Measurements from ENCODE around the gene FAM149A. TPM values are rescaled to one million over a fixed set of nuclear protein-coding genes. Genes with fewer than 3 reads are reported as not detected.

Gene FAM149A
- total RNA-seq, 1 experiment from 2014 or later = 8.9 TPM

DNA sequence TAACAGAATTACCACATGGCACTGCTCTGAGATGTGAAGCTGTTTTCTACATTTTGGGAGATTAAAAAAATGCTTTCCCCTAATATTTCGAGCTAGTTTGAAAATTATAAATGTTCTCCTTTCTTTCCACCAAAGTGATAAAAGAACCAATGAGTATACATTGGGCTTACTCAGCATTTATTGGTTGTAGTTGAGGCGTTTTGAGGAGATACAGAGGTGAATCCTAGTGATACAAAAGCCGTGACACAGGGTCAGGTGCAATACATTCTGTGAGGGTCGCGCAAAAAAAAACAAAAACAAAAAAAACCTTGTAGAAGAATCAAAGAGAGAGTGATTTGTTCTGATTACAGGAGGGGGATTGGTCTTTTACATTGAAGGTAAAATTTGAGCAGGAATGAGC is 54.5 kb downstream of the FAM149A start:
- no peak overlapping the region for H2AFZ ChIP-seq (ENCODE audit: low read depth, low read length, poor library complexity, severe bottlenecking)
- CTCF ChIA-PET = interaction anchor here (1.1 kb wide), 1 partner anchor 21 kb away, joined by 3 read pairs; no protein-coding TSS in a partner anchor

DNA sequence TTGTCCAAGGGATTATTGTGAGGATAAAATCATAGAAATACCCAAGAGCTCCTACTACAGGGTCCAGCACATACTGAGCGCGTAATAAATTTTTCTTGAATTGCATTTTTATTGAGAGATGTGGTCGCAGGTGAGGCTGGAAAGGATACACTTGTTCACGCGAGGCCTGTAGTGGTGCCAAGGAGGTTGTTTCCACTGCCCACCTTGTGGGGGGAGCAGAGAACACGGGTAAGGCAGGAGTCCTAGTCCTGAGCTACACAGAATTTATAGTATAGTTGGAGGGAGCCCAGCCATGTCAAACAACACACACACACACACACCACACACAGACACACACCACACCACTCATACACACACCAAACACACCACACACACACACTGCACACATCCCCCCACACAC is 55.1 kb downstream of the FAM149A start:
- Histone ChIP-seq H4K20me1 (ENCODE audit: insufficient read depth) (no peaks in the 10 kb centered on the region), H3K27me3 (ENCODE audit: insufficient read depth, low read length) (no peaks in the 10 kb centered on the region), H3K36me3 (ENCODE audit: control insufficient read depth in 1 of 2, insufficient read depth in 2 of 2, low read length in 2 of 2) (no peaks in the 10 kb centered on the region), H3K27ac (ENCODE audit: low read depth, low read length) (no peak overlapping the region), H3K9ac (ENCODE audit: low read length) (no peak overlapping the region), H3K4me1 (ENCODE audit: control insufficient read depth in 1 of 2, insufficient read depth in 2 of 2, low read length in 2 of 2) (no peaks in the 10 kb centered on the region), H3K9me2 (ENCODE audit: insufficient read depth) (no peaks in the 10 kb centered on the region), H3K79me2 (ENCODE audit: insufficient read depth, low read length) (no peaks in the 10 kb centered on the region), H3K9me3 (ENCODE audit: control insufficient read depth in 1 of 2, insufficient read depth in 1 of 2, low read depth in 1 of 2, low read length in 2 of 2) (no peaks in the 10 kb centered on the region), H3K4me3 (replicated peaks in 1 of 2; ENCODE audit: low read depth in 1 of 2, low read length in 2 of 2) (no peak overlapping the region), H3K4me2 (ENCODE audit: low read length) (no peak overlapping the region), H2AFZ (ENCODE audit: low read depth, low read length, poor library complexity, severe bottlenecking) (no peak overlapping the region)
- ChIA-PET RAD21 (ENCODE audit: low non-redundant PET in 1 of 2, low total read pairs in 2 of 2, uncharacterized antibody in 2 of 2, unreplicated experiment in 2 of 2) (no interaction called here), CTCF (no interaction called here), POLR2A (no interaction called here)
- no TSS peak for BruUV-seq (replicated peaks)
- DNase-seq (ENCODE audit: low read depth, low spot score) (no peak), ATAC-seq (no peak)
- TF ChIP-seq ELF1 (IDR thresholded peaks at IDR 0.05; ENCODE audit: borderline replicate concordance, low read depth) = no peak
- intact Hi-C loops (cut with micrococcal nuclease) = no loop called here

More for the DNA sequence above, 54.5 kb downstream of the FAM149A start:
- H3K27ac ChIP-seq (ENCODE audit: low read depth, low read length) = no peak overlapping the region
- H3K4me1 ChIP-seq (ENCODE audit: control insufficient read depth in 1 of 2, insufficient read depth in 2 of 2, low read length in 2 of 2) = no peaks in the 10 kb centered on the region
- no peak overlapping the region for H3K4me2 ChIP-seq (ENCODE audit: low read length)
- RAD21 ChIA-PET (ENCODE audit: low non-redundant PET in 1 of 2, low total read pairs in 2 of 2, uncharacterized antibody in 2 of 2, unreplicated experiment in 2 of 2) = no interaction called here
- intact Hi-C loops (cut with micrococcal nuclease) = no loop called here
- TF ChIP-seq SRF (IDR thresholded peaks at IDR 0.05; ENCODE audit: low read depth) = no peak
- no peak overlapping the region for H3K9ac ChIP-seq (ENCODE audit: low read length)
- H4K20me1 ChIP-seq (ENCODE audit: insufficient read depth) = no peaks in the 10 kb centered on the region
- H3K9me2 ChIP-seq (ENCODE audit: insufficient read depth) = no peaks in the 10 kb centered on the region
- no peak overlapping the region for H3K4me3 ChIP-seq (replicated peaks in 1 of 2; ENCODE audit: low read depth in 1 of 2, low read length in 2 of 2)
- no TSS peak for BruUV-seq (replicated peaks)
- DNase-seq (ENCODE audit: low read depth, low spot score) (no peak), ATAC-seq (no peak)
- H3K36me3 ChIP-seq (ENCODE audit: control insufficient read depth in 1 of 2, insufficient read depth in 2 of 2, low read length in 2 of 2) = no peaks in the 10 kb centered on the region
- H3K9me3 ChIP-seq (ENCODE audit: control insufficient read depth in 1 of 2, insufficient read depth in 1 of 2, low read depth in 1 of 2, low read length in 2 of 2) = no peaks in the 10 kb centered on the region
- POLR2A ChIA-PET = no interaction called here
- no peaks in the 10 kb centered on the region for H3K79me2 ChIP-seq (ENCODE audit: insufficient read depth, low read length)
- no peaks in the 10 kb centered on the region for H3K27me3 ChIP-seq (ENCODE audit: insufficient read depth, low read length)

GRCh38 chr4:186161138-186161537 is 56.6 kb downstream of the FAM149A start:
- H3K36me3 ChIP-seq (ENCODE audit: control insufficient read depth in 1 of 2, insufficient read depth in 2 of 2, low read length in 2 of 2) = no peaks in the 10 kb centered on the region
- ATAC-seq (no peak), DNase-seq (ENCODE audit: low read depth, low spot score) (no peak)
- H3K4me1 ChIP-seq (ENCODE audit: control insufficient read depth in 1 of 2, insufficient read depth in 2 of 2, low read length in 2 of 2) = no peaks in the 10 kb centered on the region
- H3K27me3 ChIP-seq (ENCODE audit: insufficient read depth, low read length) = no peaks in the 10 kb centered on the region
- H3K9ac ChIP-seq (ENCODE audit: low read length) = no peak overlapping the region
- BruUV-seq (replicated peaks) = no TSS peak
- no peaks in the 10 kb centered on the region for H4K20me1 ChIP-seq (ENCODE audit: insufficient read depth)
- H3K4me3 ChIP-seq (replicated peaks in 1 of 2; ENCODE audit: low read depth in 1 of 2, low read length in 2 of 2) = no peak overlapping the region
- H2AFZ ChIP-seq (ENCODE audit: low read depth, low read length, poor library complexity, severe bottlenecking) = no peak overlapping the region
- H3K9me3 ChIP-seq (ENCODE audit: control insufficient read depth in 1 of 2, insufficient read depth in 1 of 2, low read depth in 1 of 2, low read length in 2 of 2) = no peaks in the 10 kb centered on the region
- no peaks in the 10 kb centered on the region for H3K79me2 ChIP-seq (ENCODE audit: insufficient read depth, low read length)
- POLR2A ChIA-PET = no interaction called here
- RAD21 ChIA-PET (ENCODE audit: low non-redundant PET in 1 of 2, low total read pairs in 2 of 2, uncharacterized antibody in 2 of 2, unreplicated experiment in 2 of 2) = no interaction called here
- CTCF ChIA-PET = no interaction called here
- no peaks in the 10 kb centered on the region for H3K9me2 ChIP-seq (ENCODE audit: insufficient read depth)
- no peak overlapping the region for H3K4me2 ChIP-seq (ENCODE audit: low read length)
- no peak overlapping the region for H3K27ac ChIP-seq (ENCODE audit: low read depth, low read length)
- intact Hi-C loops (cut with micrococcal nuclease) = no loop called here
- TF ChIP-seq POLR2AphosphoS5 (IDR thresholded peaks at IDR 0.05; ENCODE audit: low read depth, low read length) (no peak), SP1 (IDR thresholded peaks at IDR 0.05; ENCODE audit: low read depth) (no peak), ZBTB33 (IDR thresholded peaks at IDR 0.05; ENCODE audit: extremely low read depth, insufficient replicate concordance, low read length) (no peak), CTCF (IDR thresholded peaks at IDR 0.05 in 2 of 3, conservative IDR thresholded peaks at IDR 0.05 in 1 of 3; ENCODE audit: borderline replicate concordance in 1 of 3, insufficient read depth in 1 of 3, low read depth in 2 of 3, low read length in 2 of 3) (no peak), CEBPB (IDR thresholded peaks at IDR 0.05; ENCODE audit: low read depth) (no peak), MAX (IDR thresholded peaks at IDR 0.05) (no peak), EZH2phosphoT487 (IDR thresholded peaks at IDR 0.05; ENCODE audit: borderline replicate concordance) (no peak), SIN3A (IDR thresholded peaks at IDR 0.05; ENCODE audit: low read depth) (no peak), SRF (IDR thresholded peaks at IDR 0.05; ENCODE audit: low read depth) (no peak)

Measured in HCT116 (cell line).